OCI-LY1 (cell line): ENCODE results near the gene DRAM1.

Experiments
- H2AFZ ChIP-seq: fragments of 200-600 bp; sonication (generic), shearing (Covaris generic); 2 replicates; pipeline ENCODE4 v1.6.0; 2014; ENCODE audit warnings: antibody characterized with exemption, mild to moderate bottlenecking, low read length
- H3F3A ChIP-seq: fragments of 200-600 bp; sonication (generic), shearing (Covaris generic); 2 replicates; pipeline ENCODE4 v1.6.0; 2014; ENCODE audit warnings: mild to moderate bottlenecking, antibody characterized with exemption, low read length, moderate library complexity; ENCODE audit not compliant: insufficient read depth
- H3K27ac ChIP-seq: fragments of 200-600 bp; sonication (generic); 2 replicates; pipeline ENCODE4 v1.5.1; 2014; ENCODE audit warnings: low read length, mixed run types, mild to moderate bottlenecking, low read depth; ENCODE audit not compliant: poor library complexity, severe bottlenecking
- H3K27me3 ChIP-seq: fragments of 200-600 bp; sonication (generic); 2 replicates; pipeline ENCODE4 v1.6.0; 2014; ENCODE audit warnings: antibody characterized with exemption, mild to moderate bottlenecking, low read length, moderate library complexity; ENCODE audit not compliant: insufficient read depth
- H3K36me3 ChIP-seq: fragments of 200-600 bp; sonication (generic); 2 replicates; pipeline ENCODE4 v1.6.1; 2014; ENCODE audit warnings: mild to moderate bottlenecking, antibody characterized with exemption, low read length, moderate library complexity, mixed read lengths; ENCODE audit not compliant: insufficient read depth
- H3K4me1 ChIP-seq: fragments of 200-600 bp; sonication (generic); 2 replicates; pipeline ENCODE4 v1.5.1; 2014; ENCODE audit warnings: mild to moderate bottlenecking, low read length, moderate library complexity; ENCODE audit not compliant: insufficient read depth, severe bottlenecking
- H3K4me2 ChIP-seq: fragments of 200-600 bp; sonication (generic), shearing (Covaris generic); 2 replicates; pipeline ENCODE4 v1.6.1; 2014; ENCODE audit warnings: low read length
- H3K4me3 ChIP-seq: fragments of 200-600 bp; sonication (generic); 2 replicates; pipeline ENCODE4 v1.5.1; 2014; ENCODE audit warnings: low read length, low read depth, mild to moderate bottlenecking, mixed read lengths; ENCODE audit not compliant: poor library complexity, severe bottlenecking
- H3K79me2 ChIP-seq: fragments of 200-600 bp; shearing (Covaris generic); 2 replicates; pipeline ENCODE4 v1.6.1; 2016; ENCODE audit warnings: mixed run types, low read length, mixed read lengths; ENCODE audit not compliant: insufficient read depth
- H3K9ac ChIP-seq: fragments of 200-600 bp; sonication (generic), shearing (Covaris generic); 2 replicates; pipeline ENCODE4 v1.6.1; 2014; ENCODE audit warnings: mild to moderate bottlenecking, low read length, mixed read lengths
- H3K9me2 ChIP-seq: fragments of 200-600 bp; sonication (generic), shearing (Covaris generic); 2 replicates; pipeline ENCODE4 v1.6.1; 2014; ENCODE audit warnings: low read depth, mild to moderate bottlenecking, low read length, mixed read lengths
- H3K9me3 ChIP-seq: fragments of 200-600 bp; shearing (Covaris generic); 2 replicates; pipeline ENCODE4 v1.6.1; 2014; ENCODE audit warnings: low read length, mixed read lengths
- H4K20me1 ChIP-seq: fragments of 200-600 bp; sonication (generic), shearing (Covaris generic); 2 replicates; pipeline ENCODE4 v1.6.0; 2016; ENCODE audit warnings: mild to moderate bottlenecking, low read length; ENCODE audit not compliant: insufficient read depth
- EZH2 ChIP-seq: fragments of 200-600 bp; sonication (generic), shearing (Covaris generic); IDR thresholded peaks from 2 replicates; pipeline ENCODE4 v1.8.0; 2017; ENCODE audit warnings: borderline replicate concordance, mixed run types, mild to moderate bottlenecking, antibody characterized with exemption, low read length, moderate library complexity, mixed read lengths
- TF ChIP-seq, protein P1 (sequence below): fragments of 200-600 bp; sonication (generic), shearing (Covaris generic); IDR thresholded peaks from 2 replicates; pipeline ENCODE4 v1.5.1; 2017; ENCODE audit warnings: mild to moderate bottlenecking, antibody characterized with exemption, low read length, moderate library complexity, mixed read lengths

The DRAM1 gene

DNA sequence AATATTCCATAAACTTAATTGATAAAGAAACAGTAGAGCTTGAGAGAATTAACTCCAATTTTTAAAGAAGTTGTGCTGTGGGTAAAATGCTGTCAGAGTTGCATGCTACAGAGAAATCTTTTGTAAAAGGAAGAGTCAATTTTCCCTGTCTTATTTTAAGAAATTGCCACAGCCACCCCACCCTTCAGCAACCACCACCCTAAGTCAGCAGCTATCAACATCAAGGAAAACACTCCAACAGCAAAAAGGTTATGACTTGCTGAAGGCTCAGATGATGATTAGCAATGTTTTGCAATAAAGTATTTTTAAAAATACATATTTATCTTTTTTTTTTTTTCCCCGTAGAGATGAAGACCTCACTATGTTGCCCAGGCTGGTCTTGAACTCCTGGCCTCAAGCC is 6.5 kb upstream of the DRAM1 start:
- 0 out of 2 replicates have a peak, but pooled peaks cover under 1% of the 10 kb centered on the region for H3K27me3 ChIP-seq
- no peaks in the 10 kb centered on the region for H3K79me2 ChIP-seq
- no peak for TF ChIP-seq EZH2
- TF ChIP-seq, protein P1, sequence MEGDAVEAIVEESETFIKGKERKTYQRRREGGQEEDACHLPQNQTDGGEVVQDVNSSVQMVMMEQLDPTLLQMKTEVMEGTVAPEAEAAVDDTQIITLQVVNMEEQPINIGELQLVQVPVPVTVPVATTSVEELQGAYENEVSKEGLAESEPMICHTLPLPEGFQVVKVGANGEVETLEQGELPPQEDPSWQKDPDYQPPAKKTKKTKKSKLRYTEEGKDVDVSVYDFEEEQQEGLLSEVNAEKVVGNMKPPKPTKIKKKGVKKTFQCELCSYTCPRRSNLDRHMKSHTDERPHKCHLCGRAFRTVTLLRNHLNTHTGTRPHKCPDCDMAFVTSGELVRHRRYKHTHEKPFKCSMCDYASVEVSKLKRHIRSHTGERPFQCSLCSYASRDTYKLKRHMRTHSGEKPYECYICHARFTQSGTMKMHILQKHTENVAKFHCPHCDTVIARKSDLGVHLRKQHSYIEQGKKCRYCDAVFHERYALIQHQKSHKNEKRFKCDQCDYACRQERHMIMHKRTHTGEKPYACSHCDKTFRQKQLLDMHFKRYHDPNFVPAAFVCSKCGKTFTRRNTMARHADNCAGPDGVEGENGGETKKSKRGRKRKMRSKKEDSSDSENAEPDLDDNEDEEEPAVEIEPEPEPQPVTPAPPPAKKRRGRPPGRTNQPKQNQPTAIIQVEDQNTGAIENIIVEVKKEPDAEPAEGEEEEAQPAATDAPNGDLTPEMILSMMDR, result no peak
- no peaks in the 10 kb centered on the region for H3K9me2 ChIP-seq
- H2AFZ ChIP-seq, result no peak overlapping the region
- H3K27ac ChIP-seq, result no peak overlapping the region
- no peaks in the 10 kb centered on the region for H3K36me3 ChIP-seq
- H4K20me1 ChIP-seq, result no peaks in the 10 kb centered on the region
- H3K4me1 ChIP-seq, result no peaks in the 10 kb centered on the region
- H3K9ac ChIP-seq, result no peak overlapping the region
- no peak overlapping the region for H3K4me3 ChIP-seq
- no peaks in the 10 kb centered on the region for H3F3A ChIP-seq
- H3K4me2 ChIP-seq, result no peak overlapping the region
- H3K9me3 ChIP-seq, result no peaks in the 10 kb centered on the region

DNA sequence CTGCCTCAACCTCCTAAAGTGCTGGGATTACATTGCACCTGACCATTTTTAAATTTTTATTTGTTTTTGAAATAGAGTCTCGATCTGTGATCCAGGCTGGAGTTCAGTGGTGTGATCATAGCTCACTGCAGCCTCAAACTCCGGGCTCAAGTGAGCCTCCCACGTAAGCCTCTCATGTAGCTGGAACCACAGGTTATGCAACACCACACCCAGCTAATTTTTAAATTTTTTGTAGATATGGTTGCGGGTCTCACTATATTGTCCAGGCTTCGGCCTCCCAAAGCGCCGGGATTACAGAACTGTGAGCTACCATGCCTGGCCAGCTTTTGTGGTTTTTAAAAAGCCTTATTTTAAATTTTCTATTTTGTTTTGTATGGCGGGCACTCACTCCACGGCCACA is 2.2 kb upstream of the DRAM1 start:
- no peaks in the 10 kb centered on the region for H3K36me3 ChIP-seq
- H3K4me3 ChIP-seq, result no peak overlapping the region
- no peak overlapping the region for H3K27ac ChIP-seq
- H3F3A ChIP-seq, result no peaks in the 10 kb centered on the region
- no peaks in the 10 kb centered on the region for H3K79me2 ChIP-seq
- 0 out of 2 replicates have a peak, but pooled peaks cover 5% of the 10 kb centered on the region for H3K27me3 ChIP-seq
- no peaks in the 10 kb centered on the region for H3K9me3 ChIP-seq
- H3K4me1 ChIP-seq, result peaks cover 10% of the 10 kb centered on the region
- no peaks in the 10 kb centered on the region for H3K9me2 ChIP-seq
- no peak overlapping the region for H3K9ac ChIP-seq
- TF ChIP-seq EZH2, result no peak
- TF ChIP-seq, protein P1, result no peak
- no peak overlapping the region for H3K4me2 ChIP-seq
- H4K20me1 ChIP-seq, result no peaks in the 10 kb centered on the region
- H2AFZ ChIP-seq, result no peak overlapping the region

DNA sequence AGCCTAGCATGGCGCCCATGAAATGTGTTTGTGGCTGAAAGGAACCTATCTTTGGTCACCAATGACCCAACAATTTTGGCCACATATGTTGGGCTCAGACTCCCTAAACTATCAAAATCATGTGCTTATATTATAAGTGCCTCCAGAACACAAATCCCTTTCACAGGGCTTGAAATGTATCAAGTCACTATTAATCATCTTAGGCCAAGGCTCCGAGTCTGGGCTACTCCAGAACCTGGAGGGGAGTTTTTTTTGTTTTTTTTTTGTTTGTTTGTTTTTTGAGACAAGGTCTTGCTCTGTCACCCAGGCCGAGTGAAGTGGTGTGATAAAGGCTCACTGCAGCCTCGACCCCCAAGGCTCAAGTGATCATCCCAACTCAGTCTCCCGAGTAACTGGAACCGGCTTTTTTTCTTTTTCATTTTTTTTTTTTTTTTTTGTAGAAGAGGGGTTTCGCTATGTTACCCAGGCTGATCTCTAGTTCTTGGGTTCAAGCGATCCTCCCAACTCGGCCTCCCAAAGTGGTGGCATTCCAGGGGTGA is 989 bp upstream of the DRAM1 start:
- TF ChIP-seq EZH2, result no peak
- Histone ChIP-seq H3K4me1 (peaks cover 10% of the 10 kb centered on the region), H3F3A (no peaks in the 10 kb centered on the region), H3K9me3 (no peaks in the 10 kb centered on the region), H3K9ac (no peak overlapping the region), H3K4me3 (peak overlapping the region; percentile 68), H3K27ac (no peak overlapping the region), H2AFZ (no peak overlapping the region), H3K4me2 (peak overlapping the region; percentile 71), H4K20me1 (no peaks in the 10 kb centered on the region), H3K27me3 (0 out of 2 replicates have a peak, but pooled peaks cover 5% of the 10 kb centered on the region), H3K79me2 (no peaks in the 10 kb centered on the region), H3K9me2 (no peaks in the 10 kb centered on the region), H3K36me3 (no peaks in the 10 kb centered on the region)

DNA sequence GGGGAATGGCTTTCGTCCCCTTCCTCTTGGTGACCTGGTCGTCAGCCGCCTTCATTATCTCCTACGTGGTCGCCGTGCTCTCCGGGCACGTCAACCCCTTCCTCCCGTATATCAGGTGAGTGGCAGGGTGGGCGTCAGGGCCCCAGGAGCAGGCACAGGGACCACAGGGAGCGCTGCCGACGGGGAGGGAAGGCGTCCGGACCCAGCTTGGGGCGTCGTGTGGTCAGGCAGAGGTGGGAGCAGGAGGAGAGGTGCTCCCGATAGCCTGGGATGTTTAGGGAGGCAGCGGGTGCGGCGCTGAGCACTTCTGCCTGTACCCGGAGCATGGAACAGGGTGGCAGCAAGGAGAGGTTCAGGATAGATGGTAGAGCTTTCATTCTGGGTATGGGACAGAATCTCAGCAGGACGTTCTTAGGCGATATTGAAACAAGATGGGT is 444 bp downstream of the DRAM1 start:
- Histone ChIP-seq H4K20me1 (no peaks in the 10 kb centered on the region), H3K9me3 (no peaks in the 10 kb centered on the region), H3F3A (no peaks in the 10 kb centered on the region), H3K27ac (no peak overlapping the region), H2AFZ (no peak overlapping the region), H3K9ac (peak overlapping the region; percentile 54; the same call in 1 of the 2 replicates), H3K27me3 (0 out of 2 replicates have a peak, but pooled peaks cover 5% of the 10 kb centered on the region), H3K79me2 (no peaks in the 10 kb centered on the region), H3K4me1 (peaks cover 10% of the 10 kb centered on the region), H3K4me3 (peak overlapping the region; percentile 68), H3K9me2 (no peaks in the 10 kb centered on the region), H3K4me2 (peak overlapping the region; percentile 71), H3K36me3 (no peaks in the 10 kb centered on the region)
- TF ChIP-seq, protein P1, result no peak
- no peak for TF ChIP-seq EZH2
